GM18867 (cell line): ENCODE measurements around the gene SULT4A1.
A peak's percentile ranks its signal among the peaks of the same experiment; 100 is the strongest.

ENCODE experiments used
- ATAC-seq: cut with Tn5 transposase; IDR thresholded peaks from one replicate; pipeline ENCODE4 v1.9.1; 2021; ENCODE audit warnings: mild to moderate bottlenecking, moderate library complexity; ENCODE audit not compliant: unreplicated experiment

The SULT4A1 gene

DNA sequence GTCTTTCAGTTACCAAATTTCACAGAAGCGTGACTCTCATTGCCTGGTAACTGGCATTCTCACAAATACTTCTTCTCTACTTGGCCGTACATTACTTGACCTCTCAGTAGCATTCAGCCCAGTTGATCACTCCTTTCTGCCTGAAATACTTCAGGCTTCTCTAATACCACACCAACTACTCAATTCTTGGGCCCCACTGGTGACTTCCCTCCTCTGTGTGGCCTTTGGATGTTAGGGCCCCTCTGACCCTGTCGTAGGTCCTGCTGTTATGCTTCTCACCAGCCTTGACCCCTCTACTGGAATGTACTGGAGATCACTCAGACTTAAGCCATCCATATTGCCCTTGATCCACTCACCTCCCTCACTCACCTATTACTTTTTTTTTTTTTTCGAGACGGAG is 48.0 kb downstream of the SULT4A1 start:
- no peak for ATAC-seq

DNA sequence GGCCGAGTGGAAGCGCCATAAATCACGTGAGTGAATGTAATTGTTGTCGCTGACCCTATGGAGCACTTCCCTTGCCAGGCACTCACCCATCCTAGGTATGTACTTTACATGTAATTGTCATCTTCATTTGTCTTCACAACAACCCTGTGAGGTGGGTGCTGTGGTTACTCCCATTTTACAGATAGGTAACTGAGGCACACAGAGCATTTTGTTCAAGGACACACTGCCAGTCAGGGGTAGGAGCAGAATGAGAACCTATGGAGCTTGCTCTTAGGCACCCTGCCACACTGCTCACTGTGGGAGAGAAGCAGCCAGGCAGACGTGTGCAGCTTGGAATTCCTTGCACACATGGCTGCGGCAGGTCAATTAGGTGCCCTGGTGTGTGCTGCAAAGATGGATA is 49.4 kb downstream of the SULT4A1 start:
- ATAC-seq = no peak

DNA sequence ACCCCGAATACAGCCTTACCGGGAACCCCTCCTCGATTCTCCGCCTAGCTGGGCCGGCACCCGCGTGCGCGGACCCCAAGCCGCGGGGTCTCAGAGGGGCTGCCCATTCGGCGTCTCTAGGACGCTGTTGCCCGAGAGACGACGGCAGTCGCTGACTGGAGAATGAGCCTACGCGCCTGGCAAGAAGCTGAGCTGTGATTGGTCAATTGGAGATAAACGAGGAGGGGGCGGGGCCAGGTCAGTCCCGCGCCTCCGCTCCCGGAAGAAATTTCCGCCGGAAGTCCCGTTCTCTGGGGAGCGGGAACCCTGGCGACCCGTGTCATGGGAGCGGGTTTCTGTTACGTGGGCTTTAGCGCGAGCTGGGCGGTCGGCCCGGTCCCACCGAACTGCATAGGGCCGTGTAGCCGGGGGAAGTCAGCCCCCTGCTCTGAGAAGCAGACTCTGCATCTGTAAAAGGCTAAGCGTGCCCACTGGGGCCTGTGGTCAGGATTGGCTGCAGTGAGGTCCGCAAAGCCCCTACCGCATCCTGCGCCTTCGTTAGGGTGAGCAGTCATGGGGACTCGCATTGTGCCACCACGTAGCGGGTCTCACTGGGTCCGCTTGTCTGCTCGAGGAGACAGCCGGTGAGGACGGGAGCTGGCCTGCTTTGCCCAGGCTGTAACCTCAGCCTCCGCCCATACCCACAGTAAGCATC is 50.0 kb downstream of the SULT4A1 start, which contains the start of gene EFCAB6:
EFCAB6 (minus strand) TSS at position 157 of the 694 bp plus-strand sequence. CDS start 29,987 bp downstream, outside the sequence.
- peak; percentile 87 for ATAC-seq

DNA sequence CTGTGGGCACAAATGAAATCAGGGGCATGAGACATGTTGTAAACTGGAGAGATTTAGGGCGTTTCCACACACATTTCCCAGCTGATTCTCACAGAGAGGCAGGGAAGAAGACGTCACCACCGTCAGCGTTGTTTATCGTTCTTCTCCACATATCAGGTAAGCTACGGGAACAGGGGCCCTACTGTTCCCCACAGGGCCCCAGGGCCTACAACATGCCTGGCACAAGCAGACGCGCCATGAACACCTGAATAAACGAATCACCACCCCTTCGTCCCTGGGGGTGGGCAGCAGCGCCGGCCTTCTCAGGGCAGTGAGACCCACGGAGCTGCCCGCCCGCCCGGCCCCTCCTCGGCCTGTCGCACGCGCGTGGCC is 50.5 kb downstream of the SULT4A1 start:
- ATAC-seq = peak; percentile 23

DNA sequence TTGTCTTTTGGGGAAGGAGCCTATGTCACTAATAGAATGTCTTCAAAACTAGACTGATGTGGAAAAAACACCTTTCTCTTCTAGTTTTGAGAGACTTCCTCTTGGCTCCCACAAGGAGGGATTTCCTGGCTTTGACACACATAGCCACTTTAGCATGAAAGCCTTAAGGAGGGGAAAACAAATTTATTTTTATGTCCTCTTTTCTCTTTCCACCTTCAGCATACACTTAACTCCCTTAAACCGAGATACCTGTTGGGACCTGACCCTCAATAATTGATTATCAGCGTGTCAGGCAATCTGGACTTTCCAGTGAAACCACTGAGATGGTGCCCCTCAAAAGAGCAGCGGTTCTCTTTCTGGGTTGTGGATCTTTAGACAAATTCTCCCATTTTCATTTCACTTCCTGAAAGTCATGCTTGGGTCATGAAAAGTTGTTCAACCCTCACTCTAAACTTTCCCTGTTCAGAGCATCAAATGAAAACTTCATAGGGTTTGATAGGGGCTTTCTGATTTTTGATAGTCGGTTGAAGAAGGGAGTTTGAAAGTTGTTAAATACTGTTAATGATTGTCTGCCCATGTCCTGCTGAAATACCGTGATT is 59.3 kb downstream of the SULT4A1 start:
- no peak for ATAC-seq

DNA sequence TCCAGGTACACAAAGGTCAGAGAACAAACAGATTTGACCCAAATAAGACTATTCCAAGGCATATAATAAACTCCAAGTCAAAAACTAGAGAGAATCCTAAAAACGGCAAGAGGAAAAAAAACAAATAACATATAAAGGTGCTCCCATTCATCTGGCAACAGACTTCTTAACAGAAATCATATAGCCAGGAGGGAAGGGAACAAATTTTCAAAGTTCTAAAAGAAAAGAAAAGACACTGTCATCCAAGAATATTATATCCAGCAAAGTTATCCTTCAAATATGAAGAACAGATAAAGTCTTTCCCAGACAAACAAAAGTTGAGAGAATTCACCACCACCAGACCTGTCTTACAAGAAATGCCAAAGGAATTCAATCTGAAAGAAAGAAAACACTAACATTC is 61.3 kb downstream of the SULT4A1 start:
- ATAC-seq = no peak

DNA sequence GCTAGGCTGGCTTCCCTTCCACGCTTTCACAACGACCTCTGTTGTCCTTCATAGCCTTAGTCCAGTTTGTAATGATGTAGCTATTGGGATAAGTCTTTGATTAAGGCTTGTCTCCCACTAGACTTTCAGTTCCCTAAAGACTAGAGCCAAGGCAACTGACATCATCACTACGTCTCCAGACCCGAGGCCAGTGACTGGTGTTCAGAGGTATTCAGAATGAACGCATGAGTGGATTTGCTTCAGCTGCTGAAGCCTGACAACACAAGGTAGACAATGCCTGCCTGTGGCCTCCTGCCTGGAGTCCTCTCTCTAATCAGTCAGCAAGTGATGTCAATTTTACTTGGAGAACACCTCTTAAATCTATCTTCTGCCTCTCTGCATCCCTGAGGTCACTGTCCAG is 63.8 kb downstream of the SULT4A1 start:
- peak; percentile 41 for ATAC-seq

DNA sequence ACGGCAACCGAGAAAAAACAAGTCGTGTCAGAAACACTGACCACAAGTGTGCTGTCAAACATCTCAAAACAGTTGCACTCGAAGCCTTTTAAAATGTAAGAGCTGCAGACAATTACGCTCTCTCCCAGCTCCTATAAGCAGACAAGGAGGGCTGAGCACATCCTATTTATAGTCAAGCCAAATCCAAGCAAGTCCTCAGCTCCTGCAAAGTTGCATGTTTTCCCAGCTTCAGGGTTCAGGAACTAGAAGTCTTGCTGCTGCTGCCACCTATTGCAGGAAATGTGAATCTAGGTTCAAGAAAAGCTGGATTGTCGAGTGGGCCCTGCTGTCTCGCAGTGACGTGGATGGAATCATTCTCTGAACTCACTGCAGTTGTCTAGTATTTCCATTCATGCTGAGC is 65.7 kb downstream of the SULT4A1 start:
- ATAC-seq = no peak

DNA sequence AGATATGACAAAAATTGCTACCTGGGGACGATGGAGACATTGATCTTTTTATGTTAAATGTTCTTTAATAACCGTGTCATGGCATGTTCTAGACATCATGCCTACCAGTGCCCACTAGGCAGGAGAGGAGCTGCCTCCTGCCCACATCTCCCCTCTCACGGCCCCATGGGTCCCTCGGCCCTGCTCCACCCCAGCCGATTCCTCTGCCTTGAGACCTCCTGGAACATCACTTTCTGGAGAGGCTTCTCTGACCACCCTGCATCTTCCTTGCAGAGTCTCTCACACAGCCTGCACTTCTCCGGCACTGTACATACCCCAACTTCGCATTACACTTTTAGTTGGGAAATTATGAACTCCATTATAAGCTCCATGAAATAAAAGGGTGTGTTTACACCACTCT is 67.0 kb downstream of the SULT4A1 start:
- no peak for ATAC-seq

DNA sequence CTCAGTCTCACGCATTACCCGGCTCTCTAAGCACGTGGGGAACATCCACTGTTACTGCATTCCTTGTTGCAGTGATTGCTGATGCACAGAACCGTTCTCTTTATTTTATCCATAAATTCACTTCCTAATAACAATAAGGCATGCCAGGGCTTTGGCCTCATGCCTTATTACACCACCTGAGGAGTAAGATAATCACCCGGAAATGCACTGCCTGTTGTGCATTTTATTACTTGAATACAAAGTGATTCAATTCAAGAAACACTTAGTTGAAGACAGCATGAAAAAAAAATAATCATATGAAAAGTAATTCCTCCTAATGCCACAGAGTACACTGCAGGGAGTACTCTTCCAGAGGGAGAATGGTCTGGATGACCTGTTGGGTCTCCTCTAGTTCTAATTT is 69.4 kb downstream of the SULT4A1 start:
- no peak for ATAC-seq

DNA sequence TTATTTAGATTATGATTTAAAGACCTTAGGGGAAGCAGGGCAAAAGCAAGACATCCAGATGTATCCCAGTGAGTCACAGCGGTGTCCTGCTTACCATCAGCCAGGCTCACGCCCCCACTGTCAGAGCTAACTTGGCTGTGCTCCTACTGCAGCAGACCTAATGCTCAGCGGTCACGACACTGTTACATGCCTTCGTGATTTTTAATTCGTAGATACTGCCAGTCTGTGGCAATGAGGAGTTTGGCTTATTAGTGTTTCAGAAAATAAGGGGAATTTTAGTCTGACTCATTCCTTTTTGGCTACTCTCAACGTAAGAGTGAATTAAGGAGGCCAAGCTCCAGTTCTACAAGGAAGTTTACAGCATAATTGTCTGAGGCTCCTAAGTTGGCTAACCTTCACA is 72.9 kb downstream of the SULT4A1 start:
- ATAC-seq = no peak

DNA sequence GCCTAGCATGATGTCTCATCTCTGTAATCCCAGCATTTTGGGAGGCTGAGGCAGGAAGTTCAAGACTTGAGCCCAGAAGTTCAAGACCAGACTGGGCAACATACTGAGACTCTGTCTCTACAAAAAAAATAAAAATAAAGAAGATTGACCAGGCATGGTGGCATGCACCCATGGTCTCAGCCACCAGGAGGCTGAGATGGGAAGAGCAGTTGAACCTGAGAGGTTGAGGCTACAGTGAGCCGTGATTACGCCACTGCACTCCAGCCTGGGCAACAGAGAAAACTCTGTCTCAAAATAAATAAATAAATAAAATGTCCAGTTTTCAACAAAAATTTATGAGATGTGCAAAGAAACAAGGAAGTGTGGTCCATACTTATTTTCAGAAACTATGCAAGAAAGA is 78.5 kb downstream of the SULT4A1 start:
- ATAC-seq = no peak

DNA sequence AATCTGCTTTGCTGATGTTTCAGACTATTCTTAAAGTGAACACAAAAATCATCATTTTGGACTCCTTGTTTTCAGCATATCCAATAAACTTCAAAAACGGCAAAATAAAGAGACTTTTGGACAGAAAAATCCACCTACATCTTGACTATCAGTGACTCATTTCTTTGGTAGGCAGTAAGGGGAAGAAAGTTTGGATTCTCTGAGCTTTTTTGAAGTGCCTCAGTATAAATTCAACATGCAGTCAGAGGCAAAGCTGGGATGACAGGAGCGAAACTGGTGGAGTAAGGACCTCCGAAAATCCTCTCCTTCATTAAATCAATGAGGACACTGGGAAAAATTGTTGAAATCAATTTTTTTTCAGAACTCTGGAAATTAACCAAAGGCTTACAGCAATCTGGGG is 79.9 kb downstream of the SULT4A1 start:
- no peak for ATAC-seq

DNA sequence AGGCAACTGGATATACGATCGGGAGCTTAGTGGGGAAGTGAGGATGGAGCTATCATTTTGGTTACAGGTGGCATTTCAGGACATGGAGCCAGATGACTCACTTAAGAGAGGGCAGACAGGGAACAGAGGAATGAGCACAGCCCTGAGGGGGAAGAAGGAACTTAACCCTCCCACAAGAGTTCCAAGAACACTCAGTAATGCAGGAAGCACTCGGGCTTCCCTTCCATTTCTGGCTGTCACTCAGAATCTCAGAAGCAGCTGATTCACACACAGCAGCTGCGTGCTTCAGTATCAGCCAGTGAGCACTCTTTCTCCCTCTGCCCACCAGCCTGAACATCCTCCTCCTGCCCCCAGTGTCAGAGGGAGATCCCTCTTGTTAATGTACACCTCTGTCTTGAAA is 85.0 kb downstream of the SULT4A1 start:
- no peak for ATAC-seq

DNA sequence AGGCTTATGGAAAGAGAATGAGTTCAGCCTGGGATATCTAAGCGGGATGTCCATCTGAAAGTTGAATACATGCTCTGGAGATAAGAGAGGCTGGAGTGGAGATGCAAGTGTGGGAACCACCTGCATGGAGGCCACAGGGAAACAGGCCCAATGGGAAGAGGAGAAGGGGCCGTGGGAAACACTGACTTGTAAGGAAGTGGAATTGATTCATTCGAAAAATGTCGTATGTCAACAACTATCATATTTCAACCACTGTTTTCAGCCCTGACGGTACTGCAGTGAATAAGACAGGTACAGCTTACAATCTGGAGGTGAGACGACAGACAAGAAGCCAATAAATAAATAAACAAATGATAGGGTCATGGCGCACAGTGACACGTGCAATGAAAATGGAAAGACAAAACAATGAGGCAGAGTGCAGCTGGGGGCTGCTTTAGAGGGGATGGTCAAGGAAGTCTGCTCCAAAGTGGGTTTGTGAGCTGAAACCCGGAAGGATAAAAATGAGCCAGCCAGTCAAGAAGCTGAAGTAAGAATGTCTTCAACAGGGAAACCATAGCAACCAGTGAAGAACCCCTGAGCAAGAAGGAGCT is 86.1 kb downstream of the SULT4A1 start:
- ATAC-seq = no peak
